Neural cell (in vitro differentiated cells): ENCODE results near the gene ANGPT4.

Experiments
- EZH2 ChIP-seq: fragments of 200-600, 300-800 bp; shearing (Covaris generic), sonication (generic); IDR thresholded peaks from 2 replicates; pipeline ENCODE4 v1.6.1; 2014; ENCODE audit warnings: antibody characterized with exemption, low read length, borderline replicate concordance, mild to moderate bottlenecking; ENCODE audit not compliant: insufficient read depth, poor library complexity, severe bottlenecking
- POLR2AphosphoS5 ChIP-seq: IDR thresholded peaks from 2 replicates; pipeline ENCODE4 v1.6.1; 2012
- SMC3 ChIP-seq: fragments of 450-650 bp; conservative IDR thresholded peaks from 2 replicates; pipeline ENCODE4 v1.6.1; 2014; ENCODE audit warnings: antibody characterized with exemption, mild to moderate bottlenecking, moderate library complexity; ENCODE audit not compliant: poor library complexity
- TF ChIP-seq, protein P1 (sequence below): fragments of 450-650 bp; IDR thresholded peaks from 2 replicates; pipeline ENCODE4 v1.5.1; 2014; ENCODE audit warnings: antibody characterized with exemption, mild to moderate bottlenecking, moderate library complexity; ENCODE audit not compliant: poor library complexity, severe bottlenecking
- TF ChIP-seq, protein P2 (sequence below): IDR thresholded peaks from 2 replicates; pipeline ENCODE4 v1.6.1; 2012; ENCODE audit warnings: borderline replicate concordance

DNA sequence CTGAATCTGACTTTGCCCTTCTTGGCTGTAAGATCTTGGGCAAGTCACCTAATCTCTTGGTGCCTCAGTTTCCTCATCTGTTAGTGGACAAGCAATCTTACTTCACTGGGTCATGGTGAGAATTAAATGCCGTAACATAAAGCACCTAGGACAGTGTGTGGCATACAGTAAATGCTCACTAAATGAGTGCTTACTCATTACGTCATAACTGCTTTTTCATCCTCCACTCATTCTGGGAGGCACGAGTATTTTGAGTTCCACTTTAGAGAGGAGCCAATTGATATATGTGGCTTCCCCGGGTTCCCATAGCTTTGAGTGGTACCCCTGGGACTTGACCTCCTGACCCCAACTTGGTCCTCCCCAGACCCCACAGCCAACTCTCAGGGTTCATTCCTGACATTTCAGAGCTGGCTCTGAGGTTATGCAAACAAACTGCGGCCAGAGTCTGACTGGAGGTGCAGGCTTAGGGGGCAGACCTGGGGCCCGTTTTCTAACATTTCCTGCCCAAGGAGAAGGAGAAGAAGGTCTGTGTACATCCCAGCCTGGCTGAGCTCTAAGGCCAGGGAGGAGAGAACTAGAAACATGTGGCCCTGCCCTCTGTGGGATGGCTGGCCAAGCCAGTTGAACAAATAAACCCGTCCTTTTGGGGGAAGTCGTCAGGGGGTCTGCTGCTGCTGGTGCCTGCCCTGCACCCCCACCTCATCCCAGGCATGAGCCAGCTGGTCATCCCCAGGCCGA, 5.8 kb downstream of the ANGPT4 start:
- TF ChIP-seq, protein P1, sequence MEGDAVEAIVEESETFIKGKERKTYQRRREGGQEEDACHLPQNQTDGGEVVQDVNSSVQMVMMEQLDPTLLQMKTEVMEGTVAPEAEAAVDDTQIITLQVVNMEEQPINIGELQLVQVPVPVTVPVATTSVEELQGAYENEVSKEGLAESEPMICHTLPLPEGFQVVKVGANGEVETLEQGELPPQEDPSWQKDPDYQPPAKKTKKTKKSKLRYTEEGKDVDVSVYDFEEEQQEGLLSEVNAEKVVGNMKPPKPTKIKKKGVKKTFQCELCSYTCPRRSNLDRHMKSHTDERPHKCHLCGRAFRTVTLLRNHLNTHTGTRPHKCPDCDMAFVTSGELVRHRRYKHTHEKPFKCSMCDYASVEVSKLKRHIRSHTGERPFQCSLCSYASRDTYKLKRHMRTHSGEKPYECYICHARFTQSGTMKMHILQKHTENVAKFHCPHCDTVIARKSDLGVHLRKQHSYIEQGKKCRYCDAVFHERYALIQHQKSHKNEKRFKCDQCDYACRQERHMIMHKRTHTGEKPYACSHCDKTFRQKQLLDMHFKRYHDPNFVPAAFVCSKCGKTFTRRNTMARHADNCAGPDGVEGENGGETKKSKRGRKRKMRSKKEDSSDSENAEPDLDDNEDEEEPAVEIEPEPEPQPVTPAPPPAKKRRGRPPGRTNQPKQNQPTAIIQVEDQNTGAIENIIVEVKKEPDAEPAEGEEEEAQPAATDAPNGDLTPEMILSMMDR: no peak
- TF ChIP-seq, protein P2, sequence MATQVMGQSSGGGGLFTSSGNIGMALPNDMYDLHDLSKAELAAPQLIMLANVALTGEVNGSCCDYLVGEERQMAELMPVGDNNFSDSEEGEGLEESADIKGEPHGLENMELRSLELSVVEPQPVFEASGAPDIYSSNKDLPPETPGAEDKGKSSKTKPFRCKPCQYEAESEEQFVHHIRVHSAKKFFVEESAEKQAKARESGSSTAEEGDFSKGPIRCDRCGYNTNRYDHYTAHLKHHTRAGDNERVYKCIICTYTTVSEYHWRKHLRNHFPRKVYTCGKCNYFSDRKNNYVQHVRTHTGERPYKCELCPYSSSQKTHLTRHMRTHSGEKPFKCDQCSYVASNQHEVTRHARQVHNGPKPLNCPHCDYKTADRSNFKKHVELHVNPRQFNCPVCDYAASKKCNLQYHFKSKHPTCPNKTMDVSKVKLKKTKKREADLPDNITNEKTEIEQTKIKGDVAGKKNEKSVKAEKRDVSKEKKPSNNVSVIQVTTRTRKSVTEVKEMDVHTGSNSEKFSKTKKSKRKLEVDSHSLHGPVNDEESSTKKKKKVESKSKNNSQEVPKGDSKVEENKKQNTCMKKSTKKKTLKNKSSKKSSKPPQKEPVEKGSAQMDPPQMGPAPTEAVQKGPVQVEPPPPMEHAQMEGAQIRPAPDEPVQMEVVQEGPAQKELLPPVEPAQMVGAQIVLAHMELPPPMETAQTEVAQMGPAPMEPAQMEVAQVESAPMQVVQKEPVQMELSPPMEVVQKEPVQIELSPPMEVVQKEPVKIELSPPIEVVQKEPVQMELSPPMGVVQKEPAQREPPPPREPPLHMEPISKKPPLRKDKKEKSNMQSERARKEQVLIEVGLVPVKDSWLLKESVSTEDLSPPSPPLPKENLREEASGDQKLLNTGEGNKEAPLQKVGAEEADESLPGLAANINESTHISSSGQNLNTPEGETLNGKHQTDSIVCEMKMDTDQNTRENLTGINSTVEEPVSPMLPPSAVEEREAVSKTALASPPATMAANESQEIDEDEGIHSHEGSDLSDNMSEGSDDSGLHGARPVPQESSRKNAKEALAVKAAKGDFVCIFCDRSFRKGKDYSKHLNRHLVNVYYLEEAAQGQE: no peak
- no peak for TF ChIP-seq SMC3
- TF ChIP-seq POLR2AphosphoS5: no peak
- TF ChIP-seq EZH2: no peak
